ENCODE results near the gene EVL. TPM values are rescaled to one million over a fixed set of nuclear protein-coding genes. Genes with fewer than 3 reads are reported as not detected.

Gene EVL
- total RNA-seq, 1 experiment from 2014 or later: 31.5 TPM

DNA sequence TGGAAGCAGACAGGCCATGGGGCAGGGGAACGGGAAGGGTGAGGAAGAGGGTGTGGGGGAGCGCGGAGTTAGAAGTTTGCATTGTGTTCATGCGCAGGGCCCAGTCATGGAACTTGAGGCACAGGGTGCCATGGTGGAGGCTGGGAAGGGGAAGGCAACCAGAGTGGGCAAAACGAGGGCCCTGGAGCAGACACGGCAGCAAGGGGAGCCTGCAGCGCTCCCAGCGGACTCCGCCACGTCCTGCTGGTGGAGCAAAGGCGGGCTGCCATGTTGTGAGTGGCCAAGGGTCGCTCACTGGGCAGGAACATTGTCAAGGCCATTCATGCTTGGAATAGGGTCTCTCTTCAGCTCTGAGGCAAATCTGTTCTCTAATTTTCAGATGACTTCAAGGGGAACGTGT lies 73.7 kb downstream of the EVL start:
- Histone ChIP-seq H3K4me3 (no peak overlapping the region), H3K4me1 (peaks cover 7% of the 10 kb centered on the region), H3K36me3 (no peaks in the 10 kb centered on the region), H3K9me3 (replicated peaks) (no peaks in the 10 kb centered on the region), H3K27me3 (no peaks in the 10 kb centered on the region), H3K27ac (no peak overlapping the region)
- DNase-seq: no peak

DNA sequence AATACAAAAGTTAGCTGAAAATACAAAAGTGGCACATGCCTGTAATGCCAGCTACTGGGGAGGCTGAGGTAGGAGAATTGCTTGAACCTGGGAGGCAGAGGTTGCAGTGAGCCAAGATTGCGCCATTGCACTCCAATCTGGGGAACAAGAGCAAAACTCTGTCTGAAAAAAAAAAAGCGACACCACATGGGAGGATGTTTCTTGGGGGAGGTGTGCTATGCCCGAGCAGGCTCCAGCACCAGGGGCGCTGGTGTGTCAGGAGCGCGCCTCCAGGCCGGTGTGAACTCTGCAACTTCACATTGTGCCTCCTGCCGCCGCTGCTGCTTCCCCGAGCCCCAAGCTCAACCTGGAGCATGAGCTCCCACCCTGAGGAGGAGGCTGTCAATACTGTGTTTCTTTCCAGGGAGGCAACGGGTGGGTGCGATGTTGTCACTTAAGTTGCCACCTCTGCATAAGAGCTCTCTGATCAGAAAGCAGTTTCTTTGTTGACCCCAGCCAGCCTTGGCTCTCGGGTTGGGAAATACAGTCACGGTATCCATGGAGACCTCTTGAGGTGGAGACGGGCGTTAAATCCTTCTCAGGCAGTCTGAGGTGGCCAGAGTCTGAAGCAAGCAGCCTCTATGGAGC lies 75.3 kb downstream of the EVL start:
- Histone ChIP-seq H3K27ac (no peak overlapping the region), H3K27me3 (no peaks in the 10 kb centered on the region), H3K4me3 (no peak overlapping the region), H3K4me1 (peaks cover 7% of the 10 kb centered on the region), H3K9me3 (replicated peaks) (no peaks in the 10 kb centered on the region), H3K36me3 (no peaks in the 10 kb centered on the region)
- DNase-seq: no peak

GRCh38 chr14:100141098-100141497 lies 75.9 kb downstream of the EVL start:
- Histone ChIP-seq H3K4me3 (no peak overlapping the region), H3K27ac (no peak overlapping the region), H3K9me3 (replicated peaks) (no peaks in the 10 kb centered on the region), H3K36me3 (no peaks in the 10 kb centered on the region), H3K27me3 (no peaks in the 10 kb centered on the region), H3K4me1 (peaks cover 7% of the 10 kb centered on the region)
- DNase-seq: no peak

- H3K4me3 ChIP-seq: no peak overlapping the region
- H3K27ac ChIP-seq: no peak overlapping the region
Observed at GRCh38 chr14:100142073-100143040, 77.1 kb downstream of the EVL start.

GRCh38 chr14:100143523-100143922 lies 78.3 kb downstream of the EVL start:
- H3K9me3 ChIP-seq (replicated peaks): no peaks in the 10 kb centered on the region
- no peaks in the 10 kb centered on the region for H3K27me3 ChIP-seq
- H3K36me3 ChIP-seq: no peaks in the 10 kb centered on the region
- no peak for DNase-seq
- H3K4me3 ChIP-seq: no peak overlapping the region
- H3K4me1 ChIP-seq: no peaks in the 10 kb centered on the region; the same call in 1 of the 2 replicates
- H3K27ac ChIP-seq: no peak overlapping the region

More at GRCh38 chr14:100142073-100143040, 77.1 kb downstream of the EVL start:
- peak; percentile 32 to 45 for DNase-seq
- H3K4me1 ChIP-seq: peaks cover 7% of the 10 kb centered on the region
- H3K36me3 ChIP-seq: no peaks in the 10 kb centered on the region
- no peaks in the 10 kb centered on the region for H3K27me3 ChIP-seq
- H3K9me3 ChIP-seq (replicated peaks): no peaks in the 10 kb centered on the region

GRCh38 chr14:100143934-100144333 lies 78.7 kb downstream of the EVL start:
- Histone ChIP-seq H3K36me3 (no peaks in the 10 kb centered on the region), H3K4me3 (no peak overlapping the region), H3K4me1 (no peaks in the 10 kb centered on the region; the same call in 1 of the 2 replicates), H3K27me3 (no peaks in the 10 kb centered on the region), H3K27ac (no peak overlapping the region), H3K9me3 (replicated peaks) (no peaks in the 10 kb centered on the region)
- DNase-seq: no peak

DNA sequence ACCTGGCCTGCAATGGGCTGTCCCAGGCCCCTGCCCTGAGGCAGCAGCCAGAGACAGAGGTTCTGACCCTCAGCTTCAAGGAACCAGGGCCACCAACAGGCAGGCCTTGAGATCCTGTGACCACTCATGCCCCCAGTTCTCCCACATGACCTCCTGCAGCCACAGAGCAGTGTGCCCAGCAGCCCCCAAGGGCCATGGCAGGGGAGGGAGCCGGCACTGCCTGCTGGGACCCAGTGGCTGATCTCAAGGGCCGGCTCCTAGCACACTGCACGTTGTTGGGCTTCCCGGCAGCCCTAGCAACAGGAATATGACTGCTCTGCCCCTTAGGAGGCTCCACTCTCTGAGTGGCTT lies 79.4 kb downstream of the EVL start:
- Histone ChIP-seq H3K36me3 (no peaks in the 10 kb centered on the region), H3K27ac (no peak overlapping the region), H3K4me1 (no peaks in the 10 kb centered on the region; the same call in 1 of the 2 replicates), H3K27me3 (no peaks in the 10 kb centered on the region), H3K4me3 (no peak overlapping the region), H3K9me3 (replicated peaks) (no peaks in the 10 kb centered on the region)
- no peak for DNase-seq

DNA sequence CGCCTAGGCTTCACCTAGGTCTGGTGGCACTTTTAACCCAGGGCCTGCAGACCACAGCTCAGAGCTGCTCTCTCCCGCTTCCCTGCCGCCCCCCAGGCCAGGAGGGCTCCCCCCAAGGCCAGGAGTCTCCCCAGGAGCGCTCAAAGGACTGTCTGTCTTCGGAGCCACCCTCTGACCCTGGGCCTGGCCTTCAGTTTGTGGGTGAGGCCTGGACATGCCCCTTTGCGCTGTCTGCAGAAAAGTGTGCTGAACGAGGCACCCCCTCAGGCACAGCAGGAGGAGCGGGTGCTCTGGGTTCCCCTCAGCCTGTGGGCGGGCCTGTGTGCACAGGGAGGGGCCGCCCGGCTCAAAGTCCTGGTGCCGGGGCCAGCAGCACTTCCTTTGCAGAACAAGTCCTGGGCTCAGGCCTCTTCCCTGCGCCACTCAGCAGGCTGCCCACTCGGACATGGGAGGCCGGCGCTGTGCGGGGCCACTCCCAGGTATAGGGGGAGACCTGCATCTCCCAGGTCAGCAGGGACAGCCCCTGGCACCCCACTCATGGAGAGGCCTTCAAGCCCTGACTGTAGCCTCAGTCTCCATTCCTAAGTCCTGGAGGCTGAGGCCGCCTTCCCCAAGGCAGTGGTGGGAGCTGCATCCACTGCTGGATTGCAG lies 79.9 kb downstream of the EVL start:
- Histone ChIP-seq H3K27me3 (no peaks in the 10 kb centered on the region), H3K4me1 (no peaks in the 10 kb centered on the region; the same call in 1 of the 2 replicates), H3K36me3 (no peaks in the 10 kb centered on the region), H3K9me3 (replicated peaks) (no peaks in the 10 kb centered on the region), H3K4me3 (no peak overlapping the region), H3K27ac (no peak overlapping the region)
- DNase-seq: no peak

- Histone ChIP-seq H3K4me1 (no peaks in the 10 kb centered on the region; the same call in 1 of the 2 replicates), H3K27me3 (no peaks in the 10 kb centered on the region), H3K36me3 (no peaks in the 10 kb centered on the region), H3K9me3 (replicated peaks) (no peaks in the 10 kb centered on the region), H3K4me3 (no peak overlapping the region), H3K27ac (no peak overlapping the region)
- no peak for DNase-seq
Observed at GRCh38 chr14:100145682-100146464, 80.7 kb downstream of the EVL start.

DNA sequence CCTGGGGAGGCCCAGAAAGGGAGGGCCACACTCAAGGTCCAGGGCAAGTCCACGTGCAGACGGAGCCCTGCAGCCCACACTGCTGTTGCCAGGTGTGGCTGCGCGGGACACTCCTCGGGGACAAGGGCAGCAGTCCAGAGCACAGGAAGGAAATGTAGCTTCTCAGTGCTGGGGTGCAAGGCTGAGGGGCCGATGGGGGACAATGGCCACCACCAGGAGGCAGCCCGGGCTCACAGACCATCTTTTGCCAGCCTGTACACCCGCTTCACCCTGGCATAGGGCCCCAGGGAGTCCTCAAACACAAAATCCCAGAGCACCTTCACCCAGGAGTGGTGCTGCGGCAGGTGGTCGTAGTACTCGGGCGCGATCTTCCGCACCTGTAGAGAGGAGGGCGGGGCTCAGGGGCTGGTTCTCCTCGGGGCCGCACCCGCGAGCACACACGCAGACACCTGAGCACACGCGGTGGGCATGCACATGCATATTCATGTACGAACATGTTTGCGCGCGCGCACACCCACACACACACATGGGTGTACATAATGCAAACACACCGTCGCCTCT lies 81.4 kb downstream of the EVL start:
- Histone ChIP-seq H3K4me1 (no peaks in the 10 kb centered on the region; the same call in 1 of the 2 replicates), H3K27ac (no peak overlapping the region), H3K27me3 (no peaks in the 10 kb centered on the region), H3K4me3 (no peak overlapping the region), H3K9me3 (replicated peaks) (no peaks in the 10 kb centered on the region), H3K36me3 (no peaks in the 10 kb centered on the region)
- DNase-seq: no peak

- Histone ChIP-seq H3K9me3 (replicated peaks) (no peaks in the 10 kb centered on the region), H3K4me3 (no peak overlapping the region), H3K4me1 (no peaks in the 10 kb centered on the region; the same call in 1 of the 2 replicates), H3K36me3 (no peaks in the 10 kb centered on the region), H3K27me3 (no peaks in the 10 kb centered on the region), H3K27ac (no peak overlapping the region)
- no peak for DNase-seq
Observed at GRCh38 chr14:100147181-100147631, 82.0 kb downstream of the EVL start.

DNA sequence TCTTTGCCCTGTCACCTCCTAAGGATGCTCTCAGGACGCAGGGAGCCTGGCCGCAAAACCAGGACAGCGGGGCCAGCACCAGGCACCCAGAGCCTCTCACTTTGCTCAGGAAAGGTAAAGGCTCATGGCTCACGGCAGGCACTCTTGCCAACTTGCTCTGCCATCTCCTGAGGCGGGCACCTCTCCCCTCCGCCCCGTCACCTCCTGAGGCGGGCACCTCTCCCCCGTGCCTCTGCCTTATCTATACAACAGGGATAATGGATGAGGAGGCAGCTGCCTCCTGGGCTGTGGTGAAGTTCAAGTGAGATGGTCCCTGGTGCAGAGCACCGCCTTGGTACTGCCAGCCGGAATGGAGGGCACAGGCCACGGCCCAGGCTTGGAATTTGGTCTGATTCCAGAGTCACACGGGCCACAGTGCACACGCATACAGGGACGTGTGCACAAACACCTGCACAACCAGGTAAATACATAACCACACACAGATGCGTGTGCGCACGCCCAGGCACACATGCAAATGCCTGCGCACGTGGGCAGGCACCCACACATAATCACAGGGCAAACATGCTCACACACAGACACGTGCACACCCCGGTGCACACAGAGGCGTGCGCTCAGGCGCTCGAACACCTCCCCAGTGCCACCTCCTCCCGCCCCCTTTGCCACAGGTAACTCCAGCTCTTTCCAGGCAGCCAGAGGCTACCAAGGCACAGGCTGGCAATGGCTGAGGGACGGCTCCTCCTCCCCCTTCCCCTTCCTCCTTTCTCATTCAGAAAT lies 82.7 kb downstream of the EVL start:
- no peaks in the 10 kb centered on the region; the same call in 1 of the 2 replicates for H3K4me1 ChIP-seq
- no peaks in the 10 kb centered on the region for H3K36me3 ChIP-seq
- H3K4me3 ChIP-seq: no peak overlapping the region
- H3K27me3 ChIP-seq: no peaks in the 10 kb centered on the region
- no peak overlapping the region for H3K27ac ChIP-seq
- no peak for DNase-seq
- no peaks in the 10 kb centered on the region for H3K9me3 ChIP-seq (replicated peaks)

DNA sequence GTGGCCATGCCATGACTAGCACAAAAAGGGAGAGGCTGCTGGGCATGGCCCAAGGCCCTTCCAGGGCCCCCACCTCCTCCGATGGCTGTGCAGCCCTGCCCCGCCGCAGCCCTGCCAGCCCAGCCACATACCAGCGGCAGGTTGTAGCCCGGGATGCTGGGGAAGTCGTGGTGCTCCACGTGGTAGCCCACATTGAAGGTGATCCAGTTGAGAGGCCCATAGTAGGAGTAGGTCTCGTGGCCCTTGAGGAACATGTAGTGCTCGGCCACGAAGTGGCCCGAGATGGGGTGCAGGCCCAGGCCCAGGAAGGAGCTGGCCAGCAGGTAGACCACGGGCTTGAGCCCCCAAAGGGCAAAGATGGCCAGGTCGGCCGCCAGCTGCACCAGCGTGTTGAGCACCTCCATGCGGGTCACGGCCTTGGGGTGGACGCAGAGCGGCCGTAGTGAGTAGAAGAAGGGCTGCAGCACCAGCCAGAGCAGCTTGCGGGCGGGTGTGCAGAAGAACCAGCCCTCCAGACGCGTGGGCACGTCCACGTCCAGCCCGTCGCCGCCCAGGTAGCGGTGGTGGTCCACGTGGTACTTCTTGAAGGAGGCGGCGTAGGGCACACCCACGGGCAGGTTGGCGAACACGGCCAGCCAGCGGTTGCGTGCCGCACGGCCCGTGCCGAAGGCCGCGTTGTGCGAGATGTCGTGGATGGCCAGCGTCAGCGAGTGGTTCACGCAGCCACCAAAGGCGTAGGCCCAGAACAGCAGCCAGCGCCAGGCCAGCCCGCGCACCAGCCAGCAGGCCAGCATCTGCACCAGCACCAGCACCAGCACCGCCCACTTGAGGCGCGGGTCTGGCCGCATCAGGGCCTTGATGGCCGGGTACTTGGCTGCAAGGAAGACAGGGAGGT lies 83.9 kb downstream of the EVL start:
- Histone ChIP-seq H3K9me3 (replicated peaks) (no peaks in the 10 kb centered on the region), H3K27me3 (no peaks in the 10 kb centered on the region), H3K27ac (no peak overlapping the region), H3K36me3 (no peaks in the 10 kb centered on the region), H3K4me1 (no peaks in the 10 kb centered on the region), H3K4me3 (no peak overlapping the region)
- DNase-seq: no peak
